ENCODE measurements around the gene TXNRD2.

The TXNRD2 gene

GRCh38 chr22:19874307-19875060, 67.1 kb downstream of the TXNRD2 start:
- peak; percentile 56 to 58 for DNase-seq

GRCh38 chr22:19873960-19874306, 67.7 kb downstream of the TXNRD2 start:
- no peak for DNase-seq

- DNase-seq, result no peak
These were observed 68.3 kb downstream of the TXNRD2 start for GRCh38 chr22:19873138-19873959.

GRCh38 chr22:19872779-19873137, 68.9 kb downstream of the TXNRD2 start:
- no peak for DNase-seq

GRCh38 chr22:19871845-19872778, 69.5 kb downstream of the TXNRD2 start:
- peak in 1 of 2 experiments; percentile 15 for DNase-seq

- peak in 1 of 2 experiments; percentile 10 for DNase-seq
These were observed 70.4 kb downstream of the TXNRD2 start for GRCh38 chr22:19871023-19871844.

GRCh38 chr22:19870153-19871022, 71.2 kb downstream of the TXNRD2 start:
- DNase-seq, result peak in 1 of 2 experiments; percentile 14

- no peak for DNase-seq
These were observed 72.0 kb downstream of the TXNRD2 start for GRCh38 chr22:19869497-19870152.

- peak in 1 of 2 experiments; percentile 10 for DNase-seq
These were observed 72.7 kb downstream of the TXNRD2 start for GRCh38 chr22:19868773-19869471.

- no peak for DNase-seq
These were observed 73.3 kb downstream of the TXNRD2 start for GRCh38 chr22:19868333-19868732.

- DNase-seq, result no peak
These were observed 74.0 kb downstream of the TXNRD2 start for GRCh38 chr22:19867617-19868016.

- no peak for DNase-seq
These were observed 75.0 kb downstream of the TXNRD2 start for GRCh38 chr22:19866665-19867009.

- no peak for DNase-seq
These were observed 76.3 kb downstream of the TXNRD2 start for GRCh38 chr22:19865141-19865829.

- no peak for DNase-seq
These were observed 77.0 kb downstream of the TXNRD2 start for GRCh38 chr22:19864538-19865106.

- DNase-seq, result no peak
These were observed 78.0 kb downstream of the TXNRD2 start for GRCh38 chr22:19863571-19863970.

- no peak for DNase-seq
These were observed 78.9 kb downstream of the TXNRD2 start for GRCh38 chr22:19862619-19863246.

GRCh38 chr22:19859861-19860510, 81.6 kb downstream of the TXNRD2 start:
- no peak for DNase-seq

GRCh38 chr22:19857382-19857781, 84.2 kb downstream of the TXNRD2 start:
- no peak for DNase-seq
